SK-N-SH treated with all-trans-retinoic acid at 6 μM for 48 hours (cell line): ENCODE measurements around the gene NFIB.

Experiments
- ATAC-seq: fragments of 200-7000 bp; cut with Tn5 transposase; 3 replicates; pipeline ENCODE4 v1.9.1; 2020; ENCODE audit warnings: mild to moderate bottlenecking, moderate library complexity
- ARNTL ChIP-seq: fragments of 450-650 bp; formaldehyde crosslinking; IDR thresholded peaks from 2 replicates; pipeline ENCODE4 v1.5.0; 2020; ENCODE audit warnings: low read depth, mild to moderate bottlenecking, moderate library complexity, borderline replicate concordance
- BACH2 ChIP-seq: fragments of 250-450 bp; sonication (Bioruptor Pico); IDR thresholded peaks from 2 replicates; pipeline ENCODE4 v1.9.0; 2021; ENCODE audit warnings: mild to moderate bottlenecking, borderline replicate concordance
- CREB5 ChIP-seq: fragments of 250-450 bp; sonication (Bioruptor Pico); IDR thresholded peaks from 2 replicates; pipeline ENCODE4 v1.5.1; 2020; ENCODE audit warnings: low read depth, mild to moderate bottlenecking, moderate library complexity
- CSDC2 ChIP-seq: fragments of 250-450 bp; sonication (Bioruptor Pico); IDR thresholded peaks from 2 replicates; pipeline ENCODE4 v1.5.0; 2020; ENCODE audit warnings: mild to moderate bottlenecking, moderate library complexity
- ESRRG ChIP-seq: fragments of 250-450 bp; sonication (Bioruptor Pico); IDR thresholded peaks from 2 replicates; pipeline ENCODE4 v1.6.1; 2021; ENCODE audit warnings: mild to moderate bottlenecking
- ISL1 ChIP-seq: fragments of 250-450 bp; sonication (Bioruptor Pico); IDR thresholded peaks from 2 replicates; pipeline ENCODE4 v2.1.2; 2022; ENCODE audit warnings: mild to moderate bottlenecking, moderate library complexity
- OSR1 ChIP-seq: fragments of 250-450 bp; sonication (Bioruptor Pico); IDR thresholded peaks from 2 replicates; pipeline ENCODE4 v1.8.0; 2022; ENCODE audit warnings: moderate library complexity, mild to moderate bottlenecking, inconsistent platforms
- POU6F1 ChIP-seq: fragments of 250-450 bp; sonication (Bioruptor Pico); IDR thresholded peaks from 2 replicates; pipeline ENCODE4 v1.8.0; 2021; ENCODE audit warnings: low read depth, mild to moderate bottlenecking, moderate library complexity, borderline replicate concordance
- PPARA ChIP-seq: fragments of 250-450 bp; sonication (Bioruptor Pico); IDR thresholded peaks from 2 replicates; pipeline ENCODE4 v1.5.0; 2020; ENCODE audit warnings: mild to moderate bottlenecking, borderline replicate concordance
- RARB ChIP-seq: fragments of 250-450 bp; sonication (Bioruptor Pico); IDR thresholded peaks from 2 replicates; pipeline ENCODE4 v1.8.0; 2021; ENCODE audit warnings: mild to moderate bottlenecking, moderate library complexity
- SNAI2 ChIP-seq: fragments of 250-450 bp; sonication (Bioruptor Pico); IDR thresholded peaks from 2 replicates; pipeline ENCODE4 v1.5.0; 2020; ENCODE audit warnings: mild to moderate bottlenecking, moderate library complexity
- TCF4 ChIP-seq: fragments of 250-450 bp; sonication (Bioruptor Pico); IDR thresholded peaks from 2 replicates; pipeline ENCODE4 v1.8.0; 2021; ENCODE audit warnings: mild to moderate bottlenecking, moderate library complexity, borderline replicate concordance
- ZC3H10 ChIP-seq: fragments of 250-450 bp; sonication (Bioruptor Pico); IDR thresholded peaks from 2 replicates; pipeline ENCODE4 v1.5.1; 2021; ENCODE audit warnings: mild to moderate bottlenecking, moderate library complexity
- ZFP3 ChIP-seq: fragments of 250-450 bp; sonication (Bioruptor Pico); IDR thresholded peaks from 2 replicates; pipeline ENCODE4 v1.5.0; 2020; ENCODE audit warnings: mild to moderate bottlenecking, moderate library complexity
- ZFP30 ChIP-seq: fragments of 450-650 bp; formaldehyde crosslinking; IDR thresholded peaks from 2 replicates; pipeline ENCODE4 v1.5.0; 2022; ENCODE audit warnings: mild to moderate bottlenecking, moderate library complexity
- ZNF70 ChIP-seq: fragments of 450-650 bp; formaldehyde crosslinking; IDR thresholded peaks from 2 replicates; pipeline ENCODE4 v1.5.0; 2020; ENCODE audit warnings: mild to moderate bottlenecking, moderate library complexity
- ZNF8 ChIP-seq: fragments of 450-650 bp; formaldehyde crosslinking; IDR thresholded peaks from 2 replicates; pipeline ENCODE4 v1.5.0; 2020; ENCODE audit warnings: mild to moderate bottlenecking, moderate library complexity
- TF ChIP-seq, protein P1 (sequence below): fragments of 250-450 bp; sonication (Bioruptor Pico); IDR thresholded peaks from 2 replicates; pipeline ENCODE4 v1.5.0; 2020; ENCODE audit warnings: mild to moderate bottlenecking, moderate library complexity
- TF ChIP-seq, protein P2 (sequence below): fragments of 250-450 bp; sonication (Bioruptor Pico); IDR thresholded peaks from 2 replicates; pipeline ENCODE4 v1.8.0; 2020; ENCODE audit warnings: mild to moderate bottlenecking, moderate library complexity, borderline replicate concordance

NFIB gene

GRCh38 chr9:14107977-14108376 lies 206.0 kb downstream of the NFIB start (continued):
- TF ChIP-seq ZNF8 (CRISPR knock-in tag) (no peak), POU6F1 (CRISPR knock-in tag) (no peak), CSDC2 (CRISPR knock-in tag) (no peak)

DNA sequence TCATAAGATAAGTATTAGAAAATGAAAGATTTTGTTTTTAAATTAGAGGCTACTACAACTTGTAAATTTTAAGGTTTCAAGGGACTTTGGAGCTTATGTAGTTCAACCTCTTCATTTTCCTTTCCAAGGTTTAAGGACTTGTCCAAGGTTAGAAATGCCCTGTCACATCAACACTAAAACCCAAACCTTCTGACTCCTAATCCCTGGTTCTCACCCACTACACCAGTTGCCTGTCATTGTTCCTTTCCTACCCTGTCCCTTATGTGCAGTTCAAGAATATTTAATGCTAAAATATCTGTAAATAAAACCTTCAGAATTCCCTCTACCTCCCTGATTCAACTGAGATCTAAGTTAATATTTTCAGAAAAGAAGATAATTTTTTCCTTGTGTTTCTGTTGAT lies 206.4 kb downstream of the NFIB start:
- ATAC-seq = no peak
- TF ChIP-seq ISL1 (CRISPR knock-in tag) (no peak), ESRRG (CRISPR knock-in tag) (no peak), RARB (CRISPR knock-in tag) (no peak), POU6F1 (CRISPR knock-in tag) (no peak), PPARA (CRISPR knock-in tag) (no peak), ZNF70 (CRISPR knock-in tag) (no peak), SNAI2 (no peak)
- TF ChIP-seq, protein P1, sequence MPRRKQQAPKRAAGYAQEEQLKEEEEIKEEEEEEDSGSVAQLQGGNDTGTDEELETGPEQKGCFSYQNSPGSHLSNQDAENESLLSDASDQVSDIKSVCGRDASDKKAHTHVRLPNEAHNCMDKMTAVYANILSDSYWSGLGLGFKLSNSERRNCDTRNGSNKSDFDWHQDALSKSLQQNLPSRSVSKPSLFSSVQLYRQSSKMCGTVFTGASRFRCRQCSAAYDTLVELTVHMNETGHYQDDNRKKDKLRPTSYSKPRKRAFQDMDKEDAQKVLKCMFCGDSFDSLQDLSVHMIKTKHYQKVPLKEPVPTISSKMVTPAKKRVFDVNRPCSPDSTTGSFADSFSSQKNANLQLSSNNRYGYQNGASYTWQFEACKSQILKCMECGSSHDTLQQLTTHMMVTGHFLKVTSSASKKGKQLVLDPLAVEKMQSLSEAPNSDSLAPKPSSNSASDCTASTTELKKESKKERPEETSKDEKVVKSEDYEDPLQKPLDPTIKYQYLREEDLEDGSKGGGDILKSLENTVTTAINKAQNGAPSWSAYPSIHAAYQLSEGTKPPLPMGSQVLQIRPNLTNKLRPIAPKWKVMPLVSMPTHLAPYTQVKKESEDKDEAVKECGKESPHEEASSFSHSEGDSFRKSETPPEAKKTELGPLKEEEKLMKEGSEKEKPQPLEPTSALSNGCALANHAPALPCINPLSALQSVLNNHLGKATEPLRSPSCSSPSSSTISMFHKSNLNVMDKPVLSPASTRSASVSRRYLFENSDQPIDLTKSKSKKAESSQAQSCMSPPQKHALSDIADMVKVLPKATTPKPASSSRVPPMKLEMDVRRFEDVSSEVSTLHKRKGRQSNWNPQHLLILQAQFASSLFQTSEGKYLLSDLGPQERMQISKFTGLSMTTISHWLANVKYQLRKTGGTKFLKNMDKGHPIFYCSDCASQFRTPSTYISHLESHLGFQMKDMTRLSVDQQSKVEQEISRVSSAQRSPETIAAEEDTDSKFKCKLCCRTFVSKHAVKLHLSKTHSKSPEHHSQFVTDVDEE = no peak

GRCh38 chr9:14106699-14107098 lies 207.2 kb downstream of the NFIB start:
- no peak for ATAC-seq

More at GRCh38 chr9:14106699-14107098, 207.2 kb downstream of the NFIB start:
- no peak for TF ChIP-seq ISL1 (CRISPR knock-in tag)
- TF ChIP-seq, protein P2, sequence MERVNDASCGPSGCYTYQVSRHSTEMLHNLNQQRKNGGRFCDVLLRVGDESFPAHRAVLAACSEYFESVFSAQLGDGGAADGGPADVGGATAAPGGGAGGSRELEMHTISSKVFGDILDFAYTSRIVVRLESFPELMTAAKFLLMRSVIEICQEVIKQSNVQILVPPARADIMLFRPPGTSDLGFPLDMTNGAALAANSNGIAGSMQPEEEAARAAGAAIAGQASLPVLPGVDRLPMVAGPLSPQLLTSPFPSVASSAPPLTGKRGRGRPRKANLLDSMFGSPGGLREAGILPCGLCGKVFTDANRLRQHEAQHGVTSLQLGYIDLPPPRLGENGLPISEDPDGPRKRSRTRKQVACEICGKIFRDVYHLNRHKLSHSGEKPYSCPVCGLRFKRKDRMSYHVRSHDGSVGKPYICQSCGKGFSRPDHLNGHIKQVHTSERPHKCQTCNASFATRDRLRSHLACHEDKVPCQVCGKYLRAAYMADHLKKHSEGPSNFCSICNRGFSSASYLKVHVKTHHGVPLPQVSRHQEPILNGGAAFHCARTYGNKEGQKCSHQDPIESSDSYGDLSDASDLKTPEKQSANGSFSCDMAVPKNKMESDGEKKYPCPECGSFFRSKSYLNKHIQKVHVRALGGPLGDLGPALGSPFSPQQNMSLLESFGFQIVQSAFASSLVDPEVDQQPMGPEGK (CRISPR knock-in tag) = no peak
- no peak for TF ChIP-seq ZFP30 (CRISPR knock-in tag)
- no peak for TF ChIP-seq TCF4
- TF ChIP-seq POU6F1 (CRISPR knock-in tag) = no peak
- no peak for TF ChIP-seq RARB (CRISPR knock-in tag)
- no peak for TF ChIP-seq ZC3H10
- TF ChIP-seq ZNF70 (CRISPR knock-in tag) = no peak
- TF ChIP-seq PPARA (CRISPR knock-in tag) = no peak
- no peak for TF ChIP-seq BACH2 (CRISPR knock-in tag)
- no peak for TF ChIP-seq ARNTL (CRISPR knock-in tag)
- TF ChIP-seq CREB5 (CRISPR knock-in tag) = no peak
- TF ChIP-seq SNAI2 = no peak
- no peak for TF ChIP-seq ZFP3 (CRISPR knock-in tag)
- no peak for TF ChIP-seq OSR1 (CRISPR knock-in tag)
